NCI-H526 treated with DMSO at 0.1 percent for 48 hours (cell line): ENCODE results near the gene CEP112.
"Not testable (repeated sequence)": the region's sequence is repeated elsewhere in the genome, so short reads cannot be mapped to it uniquely, and the experiment has no call there.

Experiments
- DNase-seq: peaks from one replicate; lab custom pipeline; 2025; lab: John Stamatoyannopoulos, UW

Gene CEP112

DNA sequence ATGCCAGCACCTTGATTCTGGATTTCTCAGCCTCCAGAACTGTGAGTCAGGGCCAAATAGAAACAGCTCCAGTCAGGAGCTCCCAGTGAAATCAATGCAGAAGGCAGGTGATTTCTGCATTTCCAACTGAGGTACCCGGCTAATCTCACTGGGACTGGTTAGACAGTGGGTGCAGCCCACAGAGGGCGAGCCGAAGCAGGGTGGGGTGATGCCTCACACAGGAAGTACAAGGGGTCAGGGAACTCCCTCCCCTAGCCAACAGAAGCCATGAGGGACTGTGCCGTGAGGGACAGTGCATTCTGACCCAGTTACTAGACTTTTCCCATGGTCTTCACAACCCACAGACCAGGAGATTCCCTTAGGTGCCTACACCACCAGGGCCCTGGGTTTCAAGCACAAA lies 36.9 kb downstream of the CEP112 start:
- DNase-seq: not testable (repeated sequence)

- no peak for DNase-seq
Observed at GRCh38 chr17:66152756-66153155, 39.2 kb downstream of the CEP112 start.

DNA sequence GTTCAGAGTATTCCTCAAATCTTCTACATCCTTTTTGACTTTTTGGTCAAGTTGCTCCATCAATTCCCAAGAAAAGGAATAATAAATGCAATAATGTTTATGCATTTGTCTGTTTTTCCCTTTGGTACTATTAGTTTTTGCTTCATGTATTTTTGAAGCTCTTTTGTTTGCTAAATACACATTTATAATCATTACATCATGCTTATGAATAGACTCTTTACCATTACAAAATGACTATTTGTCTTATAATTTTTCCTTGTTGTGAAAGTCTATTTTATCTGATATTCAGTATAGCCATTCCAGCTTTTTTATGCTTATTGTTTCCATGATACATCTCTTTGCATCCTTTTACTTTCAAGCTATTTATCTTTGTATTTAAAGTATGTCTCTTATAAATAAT lies 41.2 kb downstream of the CEP112 start:
- no peak for DNase-seq

- DNase-seq: no peak
Observed at GRCh38 chr17:66149562-66149961, 42.4 kb downstream of the CEP112 start.

- DNase-seq: no peak
Observed at GRCh38 chr17:66146394-66146793, 45.5 kb downstream of the CEP112 start.

DNA sequence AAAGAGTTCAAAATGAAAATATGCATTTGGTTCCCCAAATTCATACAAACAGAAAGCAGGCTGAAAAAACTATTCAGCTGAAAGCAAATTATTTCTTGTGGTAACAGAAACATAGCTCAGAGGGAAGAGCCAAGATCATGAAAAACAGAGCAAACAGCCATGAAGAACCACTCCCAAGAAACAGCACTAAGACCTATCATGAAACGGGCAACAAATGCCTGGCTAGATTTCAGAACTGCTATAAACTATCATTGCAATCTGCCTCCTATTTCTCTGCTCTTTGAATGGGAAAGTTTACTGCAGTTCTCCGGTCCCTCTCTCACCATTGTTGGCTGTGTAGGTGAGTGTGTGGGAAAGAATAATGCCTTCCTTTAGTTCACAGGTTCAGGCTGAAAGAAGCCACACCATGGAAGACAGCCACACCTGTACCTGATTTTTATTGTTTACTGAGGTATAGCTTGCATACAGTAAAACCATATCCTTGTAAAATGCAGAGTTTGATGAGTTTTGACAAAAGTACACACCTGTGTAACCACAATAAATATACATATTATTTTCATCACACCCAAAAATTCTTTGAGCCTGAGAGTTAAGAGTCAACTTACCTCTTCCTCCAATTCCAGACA lies 48.2 kb downstream of the CEP112 start:
- DNase-seq: no peak

- no peak for DNase-seq
Observed at GRCh38 chr17:66142428-66142827, 49.5 kb downstream of the CEP112 start.

- DNase-seq: no peak
Observed at GRCh38 chr17:66138120-66138519, 53.8 kb downstream of the CEP112 start.

GRCh38 chr17:66135896-66136295 lies 56.0 kb downstream of the CEP112 start:
- DNase-seq: no peak

GRCh38 chr17:66135219-66135618 lies 56.7 kb downstream of the CEP112 start:
- DNase-seq: no peak

- DNase-seq: no peak
Observed at GRCh38 chr17:66129759-66130158, 62.2 kb downstream of the CEP112 start.

DNA sequence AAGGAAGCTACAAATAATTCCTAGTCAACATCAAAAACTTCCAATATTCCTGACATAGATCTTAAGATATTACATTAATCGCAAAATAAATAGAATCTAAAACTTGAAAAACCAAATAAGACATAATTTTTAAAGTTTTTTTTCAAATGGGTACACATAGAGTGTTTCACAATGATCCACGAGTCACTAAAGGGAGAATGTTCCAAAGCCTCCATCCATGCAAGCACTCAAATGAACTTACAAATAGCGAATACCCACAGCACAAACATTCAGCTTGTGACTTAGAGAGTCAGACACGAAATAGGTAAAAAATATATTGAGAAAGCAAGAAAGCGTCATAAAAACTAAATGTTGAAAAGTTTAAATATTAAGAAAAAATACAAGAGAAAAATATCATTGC lies 65.7 kb downstream of the CEP112 start:
- DNase-seq: no peak

DNA sequence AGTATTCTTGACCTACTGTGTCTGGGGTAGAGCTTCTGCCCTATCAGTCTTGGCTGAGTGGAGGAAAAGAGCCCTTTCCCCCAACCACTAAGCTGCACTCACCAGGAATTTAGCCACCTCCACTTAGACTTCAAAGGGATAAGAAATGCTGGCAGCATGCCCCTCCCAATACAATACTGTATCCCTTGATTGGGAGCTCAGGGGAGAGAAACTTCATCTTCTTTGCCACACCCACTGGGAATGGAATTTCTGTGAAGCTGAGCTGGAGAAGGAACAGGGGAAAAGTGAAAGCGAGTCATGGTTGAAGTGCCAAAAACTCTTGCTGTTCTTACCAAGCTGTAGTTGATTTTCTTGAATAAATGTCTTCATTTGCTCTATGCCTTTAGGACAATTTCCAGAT lies 68.8 kb downstream of the CEP112 start:
- DNase-seq: no peak

- DNase-seq: no peak
Observed at GRCh38 chr17:66115246-66115645, 76.7 kb downstream of the CEP112 start.

DNA sequence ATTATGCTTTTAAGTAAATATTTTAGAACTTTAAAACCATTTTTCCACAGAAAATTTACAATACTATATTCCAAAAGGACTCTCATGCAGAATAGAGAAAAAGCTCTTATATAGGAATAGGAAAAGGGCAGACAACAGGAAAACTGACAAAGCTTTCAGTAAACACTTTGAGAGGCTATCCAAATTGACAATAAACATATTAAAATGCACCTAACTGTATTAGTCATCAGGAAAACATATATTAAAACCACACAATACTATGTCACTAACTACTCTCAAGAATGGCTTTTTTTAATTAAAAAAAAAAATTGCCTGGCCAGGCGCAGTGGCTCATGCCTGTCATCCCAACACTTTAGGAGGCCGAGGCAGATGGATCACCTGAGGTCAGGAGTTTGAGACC lies 77.3 kb downstream of the CEP112 start:
- no peak for DNase-seq

DNA sequence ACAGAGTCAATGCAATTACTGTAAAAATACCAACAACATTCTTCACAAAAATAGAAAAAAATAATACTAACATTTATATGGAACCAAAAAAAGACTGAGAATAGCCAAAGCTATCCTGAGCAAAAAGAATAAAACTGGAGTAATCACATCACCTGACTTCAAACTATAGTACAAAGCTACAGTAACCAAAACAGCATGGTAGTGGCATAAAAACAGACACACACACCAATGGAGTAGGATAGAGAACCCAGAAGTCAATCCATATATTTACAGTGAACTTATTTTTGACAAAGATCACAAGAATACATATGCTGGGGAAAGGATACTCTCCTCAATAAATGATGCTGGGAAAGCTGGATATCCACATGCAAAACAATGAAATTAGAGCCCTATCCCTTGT lies 84.2 kb downstream of the CEP112 start:
- no peak for DNase-seq

GRCh38 chr17:66098040-66098439 lies 93.9 kb downstream of the CEP112 start:
- no peak for DNase-seq

- DNase-seq: no peak
Observed at GRCh38 chr17:66094727-66095126, 97.2 kb downstream of the CEP112 start.

- DNase-seq: no peak
Observed at GRCh38 chr17:66091445-66092080, 100.4 kb downstream of the CEP112 start.

GRCh38 chr17:66089764-66090163 lies 102.2 kb downstream of the CEP112 start:
- no peak for DNase-seq

DNA sequence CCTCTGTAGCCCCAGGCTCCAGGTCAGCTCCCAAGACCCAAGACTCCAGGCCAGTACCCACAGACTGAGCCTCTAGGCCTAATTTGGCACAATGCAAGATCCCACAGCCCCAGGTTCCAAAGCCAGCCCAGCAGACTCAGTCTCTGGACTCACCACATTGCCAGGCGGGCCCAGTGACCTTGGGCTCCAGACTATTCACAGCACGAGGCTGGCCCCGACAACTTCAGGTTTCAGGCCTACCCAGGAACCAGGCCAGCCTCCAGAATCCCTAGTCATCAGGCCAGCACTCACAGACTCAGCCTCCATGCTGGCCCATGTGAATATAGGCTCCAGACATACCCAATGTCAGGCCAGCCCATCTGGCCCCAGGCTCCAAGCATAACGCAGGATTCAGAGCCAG lies 103.8 kb downstream of the CEP112 start:
- no peak for DNase-seq

- no peak for DNase-seq
Observed at GRCh38 chr17:66087073-66087472, 104.9 kb downstream of the CEP112 start.

DNA sequence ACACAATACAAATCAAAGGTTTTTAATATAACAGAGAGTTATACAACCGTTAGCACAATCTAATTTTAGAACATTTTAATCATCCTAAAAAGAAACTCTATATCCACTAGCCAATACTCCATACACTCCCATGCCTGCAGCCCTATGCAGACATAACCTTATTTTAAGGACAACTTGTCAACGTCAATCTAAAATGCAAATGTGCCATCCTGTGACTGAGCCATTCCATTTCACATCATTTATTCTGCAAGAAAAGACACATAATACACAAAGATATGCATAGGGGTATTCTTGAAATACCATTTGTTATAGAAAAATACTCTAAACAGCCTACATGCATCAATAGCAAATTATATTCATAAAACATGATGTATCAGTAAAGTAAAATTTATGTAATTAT lies 106.7 kb downstream of the CEP112 start:
- DNase-seq: no peak

DNA sequence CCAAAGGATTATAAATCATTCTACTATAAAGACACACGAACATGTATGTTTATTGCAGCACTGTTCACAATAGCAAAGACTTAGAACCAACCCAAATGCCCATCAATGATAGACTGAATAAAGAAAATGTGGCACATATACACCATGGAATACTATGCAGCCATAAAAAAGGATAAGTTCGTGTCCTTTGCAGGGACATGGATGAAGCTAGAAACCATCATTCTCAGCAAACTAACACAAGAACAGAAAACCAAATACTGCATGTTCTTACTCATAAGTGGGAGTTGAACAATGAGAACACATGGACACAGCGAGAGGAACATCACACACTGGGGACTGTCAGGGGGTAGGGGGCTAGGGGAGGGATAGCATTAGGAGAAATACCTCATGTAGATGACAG lies 111.3 kb downstream of the CEP112 start:
- not testable (repeated sequence) for DNase-seq
